Epithelial cell of proximal tubule (primary cell): ENCODE results near the gene NEK9. TPM values are rescaled to one million over a fixed set of nuclear protein-coding genes. Genes with fewer than 3 reads are reported as not detected.

Experiments
- DNase-seq: peaks from one replicate; pipeline ENCODE4 v3.0.0-alpha.2; 2011; ENCODE audit warnings: low read depth
- H3K4me3 ChIP-seq: 2 replicates; pipeline ENCODE4 v1.5.1; 2011; ENCODE audit warnings: low read depth, mild to moderate bottlenecking, low read length
- CTCF ChIP-seq: conservative IDR thresholded peaks from 2 replicates; pipeline ENCODE4 v1.5.1; 2012; ENCODE audit warnings: low read depth, mild to moderate bottlenecking, low read length
- total RNA-seq: library from RNA; depleted of rRNA; stranded (reverse); fragments of >200 nt; gene quantifications from 2 replicates; pipeline ENCODE4 v1.2.3, GENCODE V29; 2015

Gene NEK9
- total RNA-seq, 1 donor from 2014 or later, result 10.9 TPM

- no peak overlapping the region for H3K4me3 ChIP-seq
- TF ChIP-seq CTCF, result no peak
- no peak for DNase-seq
Measured at GRCh38 chr14:75144944-75145343, 18.1 kb upstream of the NEK9 start.

- H3K4me3 ChIP-seq, result no peak overlapping the region
- no peak for TF ChIP-seq CTCF
- DNase-seq, result no peak
Measured at GRCh38 chr14:75143761-75144527, 17.1 kb upstream of the NEK9 start.

- no peak for TF ChIP-seq CTCF
- DNase-seq, result no peak
Measured at GRCh38 chr14:75142494-75142893, 15.6 kb upstream of the NEK9 start.

GRCh38 chr14:75141967-75142366 is 15.1 kb upstream of the NEK9 start:
- TF ChIP-seq CTCF, result peak; percentile 67
- no peak for DNase-seq
- no peak overlapping the region for H3K4me3 ChIP-seq

More at GRCh38 chr14:75142494-75142893, 15.6 kb upstream of the NEK9 start:
- no peak overlapping the region for H3K4me3 ChIP-seq

- no peak for TF ChIP-seq CTCF
- DNase-seq, result no peak
- H3K4me3 ChIP-seq, result no peak overlapping the region
Measured at GRCh38 chr14:75141062-75141461, 14.2 kb upstream of the NEK9 start.

GRCh38 chr14:75140620-75141019 is 13.8 kb upstream of the NEK9 start:
- TF ChIP-seq CTCF, result no peak
- no peak overlapping the region for H3K4me3 ChIP-seq
- no peak for DNase-seq

- no peak for DNase-seq
- H3K4me3 ChIP-seq, result no peak overlapping the region
- TF ChIP-seq CTCF, result no peak
Measured at GRCh38 chr14:75139185-75139584, 12.3 kb upstream of the NEK9 start.
